GM23338 (cell line): ENCODE data around the gene NFYA. TPM values are rescaled to one million over a fixed set of nuclear protein-coding genes. Genes with fewer than 3 reads are reported as not detected.

Experiments
- ATAC-seq: fragments of 200-7000 bp; cut with Tn5 transposase; 3 replicates; pipeline ENCODE4 v1.9.1; 2020
- DNase-seq: peaks from one replicate; pipeline ENCODE4 v3.0.0-alpha.2; 2015; ENCODE audit warnings: low spot score
- H2AFZ ChIP-seq: fragments of 200-600 bp; sonication (generic); 2 replicates; pipeline ENCODE4 v1.8.0; 2016; ENCODE audit warnings: antibody characterized with exemption, mild to moderate bottlenecking, moderate library complexity
- H3F3A ChIP-seq: fragments of 200-600 bp; sonication (generic); replicated peaks from 2 replicates; pipeline ENCODE4 v1.8.0; 2017; ENCODE audit warnings: antibody characterized with exemption, mixed run types, low read depth
- H3K27ac ChIP-seq: fragments of 200-600 bp; sonication (generic); 2 replicates; pipeline ENCODE4 v1.6.1; 2016; ENCODE audit warnings: low read depth
- H3K27me3 ChIP-seq: fragments of 200-600 bp; sonication (generic); 2 replicates; pipeline ENCODE4 v1.8.0; 2016; ENCODE audit warnings: mild to moderate bottlenecking, mixed run types, moderate library complexity; ENCODE audit not compliant: insufficient read depth
- H3K36me3 ChIP-seq: fragments of 200-600 bp; sonication (generic); 2 replicates; pipeline ENCODE4 v1.8.0; 2016; ENCODE audit warnings: mild to moderate bottlenecking; ENCODE audit not compliant: insufficient read depth
- H3K4me1 ChIP-seq: fragments of 200-600 bp; sonication (generic); 2 replicates; pipeline ENCODE4 v1.8.0; 2016; ENCODE audit warnings: mild to moderate bottlenecking, moderate library complexity; ENCODE audit not compliant: insufficient read depth
- H3K4me2 ChIP-seq: fragments of 200-600 bp; sonication (generic); 2 replicates; pipeline ENCODE4 v1.7.1; 2017; ENCODE audit warnings: mixed run types
- H3K4me3 ChIP-seq: fragments of 200-600 bp; sonication (generic); 2 replicates; pipeline ENCODE4 v1.6.1; 2016; ENCODE audit warnings: mixed run types
- H3K79me2 ChIP-seq: fragments of 200-600 bp; sonication (generic); replicated peaks from 2 replicates; pipeline ENCODE4 v1.8.0; 2017; ENCODE audit warnings: mild to moderate bottlenecking; ENCODE audit not compliant: insufficient read depth
- H3K9me2 ChIP-seq: fragments of 200-600 bp; sonication (generic); 2 replicates; pipeline ENCODE4 v1.8.0; 2017; ENCODE audit not compliant: insufficient read depth
- H4K20me1 ChIP-seq: fragments of 200-600 bp; sonication (generic); replicated peaks from 2 replicates; pipeline ENCODE4 v1.8.0; 2017; ENCODE audit warnings: mild to moderate bottlenecking; ENCODE audit not compliant: insufficient read depth
- H3K27ac Mint-ChIP-seq: 2 replicates; pipeline ENCODE4 v1.8.0; 2020; ENCODE audit warnings: inconsistent platforms, mild to moderate bottlenecking, moderate library complexity, mixed read lengths
- H3K27me3 Mint-ChIP-seq: 3 replicates; pipeline ENCODE4 v1.8.0; 2022; ENCODE audit warnings: low read depth, mild to moderate bottlenecking, moderate library complexity, mixed read lengths, inconsistent platforms; ENCODE audit not compliant: insufficient read depth, poor library complexity
- H3K36me3 Mint-ChIP-seq: 3 replicates; pipeline ENCODE4 v1.8.0; 2021; ENCODE audit warnings: low read depth, mild to moderate bottlenecking, inconsistent platforms, moderate library complexity, mixed read lengths
- H3K4me1 Mint-ChIP-seq: 3 replicates; pipeline ENCODE4 v1.8.0; 2020; ENCODE audit warnings: mild to moderate bottlenecking, inconsistent platforms, mixed read lengths
- H3K4me3 Mint-ChIP-seq: 3 replicates; pipeline ENCODE4 v1.8.0; 2021; ENCODE audit warnings: moderate library complexity, mild to moderate bottlenecking, inconsistent platforms, mixed read lengths
- H3K9me3 Mint-ChIP-seq: 3 replicates; pipeline ENCODE4 v1.8.0; 2020; ENCODE audit warnings: moderate library complexity, mild to moderate bottlenecking, inconsistent platforms, mixed read lengths
- CREB1 ChIP-seq: fragments of 250-450 bp; sonication (Bioruptor Pico); IDR thresholded peaks from 2 replicates; pipeline ENCODE4 v1.5.0; 2020; ENCODE audit warnings: low read depth, mild to moderate bottlenecking, moderate library complexity
- EZH2 ChIP-seq: fragments of 200-600 bp; sonication (generic); IDR thresholded peaks from one replicate; pipeline ENCODE4 v1.8.0; 2017; ENCODE audit warnings: antibody characterized with exemption, mild to moderate bottlenecking, low read depth; ENCODE audit not compliant: unreplicated experiment
- EZH2phosphoT487 ChIP-seq: fragments of 200-600 bp; sonication (generic); IDR thresholded peaks from one replicate; pipeline ENCODE4 v1.8.1; 2018; ENCODE audit warnings: antibody characterized with exemption; ENCODE audit not compliant: unreplicated experiment
- NANOG ChIP-seq: IDR thresholded peaks from 2 replicates; pipeline ENCODE4 v1.6.1; 2016; ENCODE audit warnings: antibody characterized with exemption, borderline replicate concordance
- POLR2AphosphoS5 ChIP-seq: IDR thresholded peaks from 2 replicates; pipeline ENCODE4 v1.6.1; 2016; ENCODE audit warnings: antibody characterized with exemption, low read depth
- ZNF114 ChIP-seq: fragments of 250-450 bp; sonication (Bioruptor Pico); IDR thresholded peaks from 2 replicates; pipeline ENCODE4 v1.5.0; 2020; ENCODE audit warnings: mild to moderate bottlenecking, moderate library complexity
- ZNF331 ChIP-seq: fragments of 250-450 bp; sonication (Bioruptor Pico); IDR thresholded peaks from 2 replicates; pipeline ENCODE4 v1.5.0; 2020; ENCODE audit warnings: low read depth, mild to moderate bottlenecking, moderate library complexity
- polyA plus RNA-seq: library from polyadenylated mRNA; unstranded; fragments of >200 nt; fragmentation: Nextera tagmentation; extraction: Ambion mirVana; gene quantifications from 2 replicates; pipeline ENCODE4 v1.2.1, GENCODE V29; 2016
- total RNA-seq: library from RNA; depleted of rRNA; stranded (reverse); fragments of >200 nt; shearing (Covaris generic); gene quantifications from 2 replicates; pipeline ENCODE4 v1.2.3, GENCODE V29; 2014
- TF ChIP-seq, protein P1 (sequence below): IDR thresholded peaks from 2 replicates; pipeline ENCODE4 v1.6.1; 2016; ENCODE audit warnings: antibody characterized with exemption
- TF ChIP-seq, protein P2 (sequence below), 2 experiments: fragments of 200-600 bp in 1 of 2; sonication (generic) in 1 of 2; conservative IDR thresholded peaks; 2 replicates each; pipeline versions ENCODE4 v1.5.1 to v1.6.1; 2016 to 2017; ENCODE audit warnings: antibody characterized with exemption in 2 of 2, low read depth in 2 of 2, mild to moderate bottlenecking in 2 of 2, moderate library complexity in 1 of 2
- TF ChIP-seq, protein P3 (sequence below): fragments of 250-450 bp; sonication (Bioruptor Pico); IDR thresholded peaks from 2 replicates; pipeline ENCODE4 v1.5.0; 2020; ENCODE audit warnings: mild to moderate bottlenecking, moderate library complexity

The NFYA gene
- total and polyA plus RNA-seq, 2 experiments from 2014 or later: 10.8 to 39.1 TPM

DNA sequence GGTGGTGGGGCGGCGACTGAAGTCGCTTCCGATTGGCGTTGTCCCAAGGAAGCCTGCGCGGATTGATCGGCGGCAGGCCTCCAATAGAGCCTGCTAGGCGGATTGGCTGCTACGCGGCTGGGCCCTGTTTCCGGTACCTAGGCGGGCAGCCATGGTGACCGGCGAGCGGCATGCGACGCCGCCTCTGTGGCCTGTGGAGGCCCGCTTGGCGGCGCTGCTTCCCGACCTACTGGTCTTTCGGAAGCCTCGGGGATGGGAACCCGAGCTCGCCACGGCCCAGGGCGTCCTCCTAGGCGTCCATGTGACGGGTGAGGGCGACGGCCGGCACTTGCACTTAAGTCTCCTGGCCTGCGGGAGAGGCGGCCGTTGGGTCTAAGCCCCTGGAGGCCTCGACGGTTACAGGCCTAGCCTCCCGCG lies 28.1 kb downstream of the NFYA start:
- no peak overlapping the region; the same call in 1 of the 2 replicates for H3K27ac Mint-ChIP-seq
- H3K27me3 ChIP-seq: peaks cover 9% of the 10 kb centered on the region
- peaks cover 3% of the 10 kb centered on the region for H3K27me3 Mint-ChIP-seq
- H3K9me3 Mint-ChIP-seq: no peaks in the 10 kb centered on the region
- peaks cover 2% of the 10 kb centered on the region; the same call in 1 of the 2 replicates for H3K9me2 ChIP-seq
- peaks cover 7% of the 10 kb centered on the region for H3F3A ChIP-seq
- TF ChIP-seq, protein P1, sequence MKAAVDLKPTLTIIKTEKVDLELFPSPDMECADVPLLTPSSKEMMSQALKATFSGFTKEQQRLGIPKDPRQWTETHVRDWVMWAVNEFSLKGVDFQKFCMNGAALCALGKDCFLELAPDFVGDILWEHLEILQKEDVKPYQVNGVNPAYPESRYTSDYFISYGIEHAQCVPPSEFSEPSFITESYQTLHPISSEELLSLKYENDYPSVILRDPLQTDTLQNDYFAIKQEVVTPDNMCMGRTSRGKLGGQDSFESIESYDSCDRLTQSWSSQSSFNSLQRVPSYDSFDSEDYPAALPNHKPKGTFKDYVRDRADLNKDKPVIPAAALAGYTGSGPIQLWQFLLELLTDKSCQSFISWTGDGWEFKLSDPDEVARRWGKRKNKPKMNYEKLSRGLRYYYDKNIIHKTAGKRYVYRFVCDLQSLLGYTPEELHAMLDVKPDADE: no peak
- no peak for TF ChIP-seq EZH2phosphoT487
- TF ChIP-seq, protein P2, sequence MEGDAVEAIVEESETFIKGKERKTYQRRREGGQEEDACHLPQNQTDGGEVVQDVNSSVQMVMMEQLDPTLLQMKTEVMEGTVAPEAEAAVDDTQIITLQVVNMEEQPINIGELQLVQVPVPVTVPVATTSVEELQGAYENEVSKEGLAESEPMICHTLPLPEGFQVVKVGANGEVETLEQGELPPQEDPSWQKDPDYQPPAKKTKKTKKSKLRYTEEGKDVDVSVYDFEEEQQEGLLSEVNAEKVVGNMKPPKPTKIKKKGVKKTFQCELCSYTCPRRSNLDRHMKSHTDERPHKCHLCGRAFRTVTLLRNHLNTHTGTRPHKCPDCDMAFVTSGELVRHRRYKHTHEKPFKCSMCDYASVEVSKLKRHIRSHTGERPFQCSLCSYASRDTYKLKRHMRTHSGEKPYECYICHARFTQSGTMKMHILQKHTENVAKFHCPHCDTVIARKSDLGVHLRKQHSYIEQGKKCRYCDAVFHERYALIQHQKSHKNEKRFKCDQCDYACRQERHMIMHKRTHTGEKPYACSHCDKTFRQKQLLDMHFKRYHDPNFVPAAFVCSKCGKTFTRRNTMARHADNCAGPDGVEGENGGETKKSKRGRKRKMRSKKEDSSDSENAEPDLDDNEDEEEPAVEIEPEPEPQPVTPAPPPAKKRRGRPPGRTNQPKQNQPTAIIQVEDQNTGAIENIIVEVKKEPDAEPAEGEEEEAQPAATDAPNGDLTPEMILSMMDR (conservative IDR thresholded peaks at IDR 0.05; ENCODE audit: low read depth in 2 of 2): peak; percentile 63 to 89
- TF ChIP-seq POLR2AphosphoS5: peak; percentile 68
- no peak for TF ChIP-seq EZH2
- TF ChIP-seq NANOG: no peak
- TF ChIP-seq CREB1: peak; percentile 67; the same call in 1 of the 2 replicates
- peak overlapping the region; percentile 77; the same call in 1 of the 2 replicates for H2AFZ ChIP-seq
- DNase-seq (peak; percentile 98), ATAC-seq (peak; percentile 99)
- no peak overlapping the region for H3K27ac ChIP-seq
- peaks cover 14% of the 10 kb centered on the region for H4K20me1 ChIP-seq
- peaks cover 37% of the 10 kb centered on the region for H3K36me3 ChIP-seq
- H3K4me1 Mint-ChIP-seq: peaks cover 10% of the 10 kb centered on the region; the same call in 2 of the 3 replicates
- peaks cover 13% of the 10 kb centered on the region for H3K4me1 ChIP-seq
- peaks cover 43% of the 10 kb centered on the region for H3K36me3 Mint-ChIP-seq
- H3K79me2 ChIP-seq: no peaks in the 10 kb centered on the region; the same call in 1 of the 2 replicates
- peak overlapping the region; percentile 61 for H3K4me3 Mint-ChIP-seq
- peak overlapping the region; percentile 45 for H3K4me3 ChIP-seq
- peak overlapping the region; percentile 52; the same call in 1 of the 2 replicates for H3K4me2 ChIP-seq

DNA sequence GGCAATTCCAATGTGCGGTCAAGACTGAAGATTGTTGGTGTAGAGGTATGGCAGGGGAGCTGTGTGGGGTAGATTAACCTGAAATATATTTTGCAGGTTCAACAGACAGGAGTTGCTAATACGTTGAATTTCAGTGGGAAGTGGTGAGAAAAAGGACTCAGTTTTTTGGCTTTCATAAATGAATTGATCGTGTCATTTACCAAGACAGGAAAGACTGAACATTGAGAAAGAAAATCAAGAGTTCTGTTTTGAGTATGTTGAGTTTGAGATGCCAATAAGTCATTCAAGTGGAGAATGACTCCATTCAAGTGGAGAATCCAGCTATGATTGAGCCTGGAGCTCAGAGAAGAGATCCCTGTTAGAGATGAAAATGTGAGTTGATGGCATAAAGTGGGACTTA lies 31.1 kb downstream of the NFYA start:
- no peak overlapping the region for H3K27ac ChIP-seq
- peaks cover 2% of the 10 kb centered on the region; the same call in 1 of the 2 replicates for H3K9me2 ChIP-seq
- no peaks in the 10 kb centered on the region; the same call in 1 of the 2 replicates for H4K20me1 ChIP-seq
- ATAC-seq (no peak), DNase-seq (no peak)
- H3K4me1 ChIP-seq: peaks cover 13% of the 10 kb centered on the region
- no peak overlapping the region for H3K4me3 Mint-ChIP-seq
- peaks cover 10% of the 10 kb centered on the region; the same call in 2 of the 3 replicates for H3K4me1 Mint-ChIP-seq
- peaks cover 7% of the 10 kb centered on the region for H3F3A ChIP-seq
- no peaks in the 10 kb centered on the region; the same call in 1 of the 2 replicates for H3K79me2 ChIP-seq
- H3K27me3 Mint-ChIP-seq: peaks cover 3% of the 10 kb centered on the region
- H3K9me3 Mint-ChIP-seq: no peaks in the 10 kb centered on the region
- H3K27ac Mint-ChIP-seq: no peak overlapping the region
- H2AFZ ChIP-seq: no peak overlapping the region
- no peak overlapping the region for H3K4me3 ChIP-seq
- H3K27me3 ChIP-seq: peaks cover 9% of the 10 kb centered on the region
- H3K36me3 ChIP-seq: peaks cover 8% of the 10 kb centered on the region
- H3K36me3 Mint-ChIP-seq: peaks cover 14% of the 10 kb centered on the region
- no peak overlapping the region for H3K4me2 ChIP-seq
- no peak for TF ChIP-seq EZH2phosphoT487
- no peak for TF ChIP-seq ZNF331 (CRISPR knock-in tag)
- TF ChIP-seq CREB1: no peak
- TF ChIP-seq, protein P3, sequence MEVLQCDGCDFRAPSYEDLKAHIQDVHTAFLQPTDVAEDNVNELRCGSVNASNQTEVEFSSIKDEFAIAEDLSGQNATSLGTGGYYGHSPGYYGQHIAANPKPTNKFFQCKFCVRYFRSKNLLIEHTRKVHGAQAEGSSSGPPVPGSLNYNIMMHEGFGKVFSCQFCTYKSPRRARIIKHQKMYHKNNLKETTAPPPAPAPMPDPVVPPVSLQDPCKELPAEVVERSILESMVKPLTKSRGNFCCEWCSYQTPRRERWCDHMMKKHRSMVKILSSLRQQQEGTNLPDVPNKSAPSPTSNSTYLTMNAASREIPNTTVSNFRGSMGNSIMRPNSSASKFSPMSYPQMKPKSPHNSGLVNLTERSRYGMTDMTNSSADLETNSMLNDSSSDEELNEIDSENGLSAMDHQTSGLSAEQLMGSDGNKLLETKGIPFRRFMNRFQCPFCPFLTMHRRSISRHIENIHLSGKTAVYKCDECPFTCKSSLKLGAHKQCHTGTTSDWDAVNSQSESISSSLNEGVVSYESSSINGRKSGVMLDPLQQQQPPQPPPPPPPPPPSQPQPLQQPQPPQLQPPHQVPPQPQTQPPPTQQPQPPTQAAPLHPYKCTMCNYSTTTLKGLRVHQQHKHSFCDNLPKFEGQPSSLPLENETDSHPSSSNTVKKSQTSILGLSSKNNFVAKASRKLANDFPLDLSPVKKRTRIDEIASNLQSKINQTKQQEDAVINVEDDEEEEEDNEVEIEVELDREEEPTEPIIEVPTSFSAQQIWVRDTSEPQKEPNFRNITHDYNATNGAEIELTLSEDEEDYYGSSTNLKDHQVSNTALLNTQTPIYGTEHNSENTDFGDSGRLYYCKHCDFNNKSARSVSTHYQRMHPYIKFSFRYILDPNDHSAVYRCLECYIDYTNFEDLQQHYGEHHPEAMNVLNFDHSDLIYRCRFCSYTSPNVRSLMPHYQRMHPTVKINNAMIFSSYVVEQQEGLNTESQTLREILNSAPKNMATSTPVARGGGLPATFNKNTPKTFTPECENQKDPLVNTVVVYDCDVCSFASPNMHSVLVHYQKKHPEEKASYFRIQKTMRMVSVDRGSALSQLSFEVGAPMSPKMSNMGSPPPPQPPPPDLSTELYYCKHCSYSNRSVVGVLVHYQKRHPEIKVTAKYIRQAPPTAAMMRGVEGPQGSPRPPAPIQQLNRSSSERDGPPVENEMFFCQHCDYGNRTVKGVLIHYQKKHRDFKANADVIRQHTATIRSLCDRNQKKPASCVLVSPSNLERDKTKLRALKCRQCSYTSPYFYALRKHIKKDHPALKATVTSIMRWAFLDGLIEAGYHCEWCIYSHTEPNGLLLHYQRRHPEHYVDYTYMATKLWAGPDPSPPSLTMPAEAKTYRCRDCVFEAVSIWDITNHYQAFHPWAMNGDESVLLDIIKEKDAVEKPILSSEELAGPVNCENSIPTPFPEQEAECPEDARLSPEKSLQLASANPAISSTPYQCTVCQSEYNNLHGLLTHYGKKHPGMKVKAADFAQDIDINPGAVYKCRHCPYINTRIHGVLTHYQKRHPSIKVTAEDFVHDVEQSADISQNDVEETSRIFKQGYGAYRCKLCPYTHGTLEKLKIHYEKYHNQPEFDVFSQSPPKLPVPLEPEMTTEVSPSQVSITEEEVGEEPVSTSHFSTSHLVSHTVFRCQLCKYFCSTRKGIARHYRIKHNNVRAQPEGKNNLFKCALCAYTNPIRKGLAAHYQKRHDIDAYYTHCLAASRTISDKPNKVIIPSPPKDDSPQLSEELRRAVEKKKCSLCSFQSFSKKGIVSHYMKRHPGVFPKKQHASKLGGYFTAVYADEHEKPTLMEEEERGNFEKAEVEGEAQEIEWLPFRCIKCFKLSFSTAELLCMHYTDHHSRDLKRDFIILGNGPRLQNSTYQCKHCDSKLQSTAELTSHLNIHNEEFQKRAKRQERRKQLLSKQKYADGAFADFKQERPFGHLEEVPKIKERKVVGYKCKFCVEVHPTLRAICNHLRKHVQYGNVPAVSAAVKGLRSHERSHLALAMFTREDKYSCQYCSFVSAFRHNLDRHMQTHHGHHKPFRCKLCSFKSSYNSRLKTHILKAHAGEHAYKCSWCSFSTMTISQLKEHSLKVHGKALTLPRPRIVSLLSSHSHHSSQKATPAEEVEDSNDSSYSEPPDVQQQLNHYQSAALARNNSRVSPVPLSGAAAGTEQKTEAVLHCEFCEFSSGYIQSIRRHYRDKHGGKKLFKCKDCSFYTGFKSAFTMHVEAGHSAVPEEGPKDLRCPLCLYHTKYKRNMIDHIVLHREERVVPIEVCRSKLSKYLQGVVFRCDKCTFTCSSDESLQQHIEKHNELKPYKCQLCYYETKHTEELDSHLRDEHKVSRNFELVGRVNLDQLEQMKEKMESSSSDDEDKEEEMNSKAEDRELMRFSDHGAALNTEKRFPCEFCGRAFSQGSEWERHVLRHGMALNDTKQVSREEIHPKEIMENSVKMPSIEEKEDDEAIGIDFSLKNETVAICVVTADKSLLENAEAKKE (CRISPR knock-in tag): no peak
- no peak for TF ChIP-seq EZH2
- no peak for TF ChIP-seq POLR2AphosphoS5
- TF ChIP-seq ZNF114: no peak
